ENCODE measurements around the gene TCF12.

Gene TCF12

DNA sequence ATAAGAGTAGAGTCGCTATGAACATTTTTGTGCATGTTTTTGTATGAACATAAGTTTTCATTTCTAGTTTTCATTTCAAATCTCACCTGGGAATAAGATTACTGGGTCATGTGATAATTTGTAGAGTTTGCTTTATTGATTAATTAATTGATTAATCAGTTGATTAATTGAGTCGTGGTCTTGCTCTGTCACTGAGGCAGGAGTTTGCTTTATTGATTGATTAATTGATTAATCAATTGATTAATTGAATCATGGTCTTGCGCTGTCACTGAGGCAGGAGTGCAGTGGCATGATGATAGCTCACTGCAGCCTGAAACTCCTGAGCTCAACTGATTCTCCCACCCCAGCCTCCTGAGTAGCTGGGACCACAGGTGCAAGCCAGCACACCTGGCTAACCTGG is 111.6 kb downstream of the TCF12 start:
- no peak for DNase-seq (ENCODE audit: low spot score)
- in situ Hi-C loops (cut with MboI; ENCODE audit: low sequenced_read_pairs, unreplicated experiment): no loop called here
- TF ChIP-seq, protein P1, sequence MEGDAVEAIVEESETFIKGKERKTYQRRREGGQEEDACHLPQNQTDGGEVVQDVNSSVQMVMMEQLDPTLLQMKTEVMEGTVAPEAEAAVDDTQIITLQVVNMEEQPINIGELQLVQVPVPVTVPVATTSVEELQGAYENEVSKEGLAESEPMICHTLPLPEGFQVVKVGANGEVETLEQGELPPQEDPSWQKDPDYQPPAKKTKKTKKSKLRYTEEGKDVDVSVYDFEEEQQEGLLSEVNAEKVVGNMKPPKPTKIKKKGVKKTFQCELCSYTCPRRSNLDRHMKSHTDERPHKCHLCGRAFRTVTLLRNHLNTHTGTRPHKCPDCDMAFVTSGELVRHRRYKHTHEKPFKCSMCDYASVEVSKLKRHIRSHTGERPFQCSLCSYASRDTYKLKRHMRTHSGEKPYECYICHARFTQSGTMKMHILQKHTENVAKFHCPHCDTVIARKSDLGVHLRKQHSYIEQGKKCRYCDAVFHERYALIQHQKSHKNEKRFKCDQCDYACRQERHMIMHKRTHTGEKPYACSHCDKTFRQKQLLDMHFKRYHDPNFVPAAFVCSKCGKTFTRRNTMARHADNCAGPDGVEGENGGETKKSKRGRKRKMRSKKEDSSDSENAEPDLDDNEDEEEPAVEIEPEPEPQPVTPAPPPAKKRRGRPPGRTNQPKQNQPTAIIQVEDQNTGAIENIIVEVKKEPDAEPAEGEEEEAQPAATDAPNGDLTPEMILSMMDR (IDR thresholded peaks at IDR 0.05; ENCODE audit: borderline replicate concordance, control extremely low read depth, extremely low read depth, insufficient read depth, missing control alignments): no peak

DNA sequence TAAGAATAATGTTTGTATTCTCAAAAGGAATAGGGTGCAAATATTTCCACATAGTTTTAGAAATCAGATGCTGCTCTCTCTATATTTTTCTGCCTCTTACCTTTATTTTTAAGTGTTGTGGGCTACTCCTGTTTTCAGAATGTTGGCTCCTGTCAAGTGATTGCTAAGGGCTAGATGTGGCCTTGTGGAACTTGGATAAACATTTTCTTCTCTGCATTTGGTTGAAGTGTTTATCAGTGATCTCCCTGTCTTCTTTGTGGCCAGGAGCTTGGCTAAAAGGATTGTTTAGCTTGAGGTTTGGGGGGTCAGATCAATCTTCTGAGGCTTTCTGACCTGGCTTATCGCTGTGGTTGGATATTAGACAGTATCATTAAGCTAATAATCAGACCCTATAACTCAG is 112.6 kb downstream of the TCF12 start:
- in situ Hi-C loops (cut with MboI; ENCODE audit: low sequenced_read_pairs, unreplicated experiment): no loop called here
- DNase-seq (ENCODE audit: low spot score): no peak
- TF ChIP-seq, protein P1 (IDR thresholded peaks at IDR 0.05; ENCODE audit: borderline replicate concordance, control extremely low read depth, extremely low read depth, insufficient read depth, missing control alignments): no peak

DNA sequence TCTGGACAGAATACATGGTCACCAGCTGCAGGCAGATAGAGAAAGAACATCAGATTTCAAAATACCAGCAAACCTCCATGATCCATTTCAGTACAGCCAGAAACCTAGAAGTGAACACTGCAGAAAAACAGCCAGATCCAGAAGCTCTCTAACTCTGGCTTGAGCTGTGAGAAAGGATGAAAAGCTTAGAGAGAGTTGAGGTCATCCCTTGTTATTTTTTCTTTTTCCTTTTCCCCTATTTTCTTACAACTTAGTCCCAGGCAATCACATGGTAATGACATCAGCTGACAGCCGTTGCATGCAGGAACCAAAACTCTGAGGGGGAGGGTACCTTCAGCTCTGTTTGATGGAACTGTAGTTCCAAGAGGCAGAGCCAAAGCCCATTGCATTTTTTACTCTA is 113.2 kb downstream of the TCF12 start:
- DNase-seq (ENCODE audit: low spot score): no peak
- TF ChIP-seq, protein P1 (IDR thresholded peaks at IDR 0.05; ENCODE audit: borderline replicate concordance, control extremely low read depth, extremely low read depth, insufficient read depth, missing control alignments): no peak
- in situ Hi-C loops (cut with MboI; ENCODE audit: low sequenced_read_pairs, unreplicated experiment): no loop called here

DNA sequence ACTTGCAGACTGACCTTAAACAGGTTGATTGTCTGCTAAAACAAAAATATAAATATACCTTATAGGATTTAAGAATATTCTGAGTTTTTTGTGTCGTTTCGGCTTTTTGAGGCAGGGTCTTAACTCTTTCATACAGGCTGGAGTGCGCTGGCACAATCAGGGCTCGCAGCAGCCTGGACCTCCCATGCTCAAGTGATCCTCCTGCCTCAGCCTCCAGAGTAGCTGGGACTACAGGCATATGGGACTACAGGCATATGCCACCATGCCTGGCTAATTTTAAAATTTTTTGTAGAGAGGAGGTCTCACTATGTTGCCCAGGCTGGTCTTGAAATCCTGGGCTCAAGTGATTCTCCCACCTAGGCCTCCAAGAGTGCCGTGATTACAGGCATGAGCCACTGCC is 113.9 kb downstream of the TCF12 start:
- DNase-seq (ENCODE audit: low spot score): no peak
- in situ Hi-C loops (cut with MboI; ENCODE audit: low sequenced_read_pairs, unreplicated experiment): no loop called here
- TF ChIP-seq, protein P1 (IDR thresholded peaks at IDR 0.05; ENCODE audit: borderline replicate concordance, control extremely low read depth, extremely low read depth, insufficient read depth, missing control alignments): no peak

DNA sequence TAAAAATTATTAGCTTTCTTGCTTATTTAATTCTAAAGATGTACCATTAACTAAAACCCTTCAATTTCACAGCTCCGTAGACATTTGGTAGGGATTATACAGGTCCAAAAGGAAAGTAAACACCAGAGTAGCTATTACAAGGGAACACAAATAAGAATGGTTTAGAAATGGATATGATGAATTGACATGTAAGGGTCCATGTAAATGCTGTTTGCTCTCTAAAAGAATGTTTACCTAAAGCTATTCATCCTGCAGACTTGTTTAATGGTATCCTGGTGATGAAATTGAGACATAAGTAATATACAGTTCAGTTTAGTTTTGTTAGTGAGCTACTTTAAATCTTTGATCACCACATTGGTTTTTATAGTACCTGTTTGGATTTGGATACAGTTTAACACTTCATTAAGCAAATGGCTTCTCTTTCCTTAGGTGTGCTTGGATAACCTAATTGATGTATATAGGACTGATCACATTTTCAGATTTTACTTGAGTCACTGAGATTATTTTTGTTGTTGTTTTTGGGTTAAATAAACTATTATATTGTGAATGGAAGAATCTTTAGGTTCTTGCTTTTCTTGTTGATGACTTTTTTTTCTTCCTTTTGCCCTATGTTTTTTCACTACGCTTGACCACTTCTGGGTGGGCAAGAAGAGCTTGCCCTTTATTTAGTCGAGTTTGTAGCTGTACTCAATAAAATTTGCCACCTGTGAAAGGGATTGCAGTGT is 115.4 kb downstream of the TCF12 start:
- no peak for DNase-seq (ENCODE audit: low spot score)
- in situ Hi-C loops (cut with MboI; ENCODE audit: low sequenced_read_pairs, unreplicated experiment): no loop called here
- TF ChIP-seq, protein P1 (IDR thresholded peaks at IDR 0.05; ENCODE audit: borderline replicate concordance, control extremely low read depth, extremely low read depth, insufficient read depth, missing control alignments): no peak

DNA sequence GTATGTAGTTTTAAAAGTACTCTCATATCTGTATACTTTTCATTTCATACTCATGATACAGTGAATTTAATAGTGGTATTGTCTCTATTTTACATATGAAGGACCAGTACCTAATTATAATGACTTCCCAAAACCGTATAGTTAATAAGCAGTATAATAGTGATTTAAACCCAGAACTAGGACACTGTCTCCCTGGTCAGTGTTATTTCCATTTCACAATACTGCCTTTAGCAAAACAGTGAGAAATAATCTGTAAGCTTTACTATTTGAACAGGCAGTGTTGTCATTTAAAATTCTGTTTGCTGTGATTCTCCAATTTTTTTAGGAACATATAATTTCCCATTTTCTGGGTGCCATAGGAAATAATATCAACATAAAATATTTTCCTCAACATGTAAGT is 116.2 kb downstream of the TCF12 start:
- TF ChIP-seq, protein P1 (IDR thresholded peaks at IDR 0.05; ENCODE audit: borderline replicate concordance, control extremely low read depth, extremely low read depth, insufficient read depth, missing control alignments): no peak
- in situ Hi-C loops (cut with MboI; ENCODE audit: low sequenced_read_pairs, unreplicated experiment): no loop called here
- DNase-seq (ENCODE audit: low spot score): no peak
